GF-D8 (cell line): ENCODE results near the gene EEF2K.
"Not testable (repeated sequence)": the region's sequence is repeated elsewhere in the genome, so short reads cannot be mapped to it uniquely, and the experiment has no call there.

Experiments used
- DNase-seq: peaks from one replicate; lab custom pipeline; 2025; lab: John Stamatoyannopoulos, UW

EEF2K gene

DNA sequence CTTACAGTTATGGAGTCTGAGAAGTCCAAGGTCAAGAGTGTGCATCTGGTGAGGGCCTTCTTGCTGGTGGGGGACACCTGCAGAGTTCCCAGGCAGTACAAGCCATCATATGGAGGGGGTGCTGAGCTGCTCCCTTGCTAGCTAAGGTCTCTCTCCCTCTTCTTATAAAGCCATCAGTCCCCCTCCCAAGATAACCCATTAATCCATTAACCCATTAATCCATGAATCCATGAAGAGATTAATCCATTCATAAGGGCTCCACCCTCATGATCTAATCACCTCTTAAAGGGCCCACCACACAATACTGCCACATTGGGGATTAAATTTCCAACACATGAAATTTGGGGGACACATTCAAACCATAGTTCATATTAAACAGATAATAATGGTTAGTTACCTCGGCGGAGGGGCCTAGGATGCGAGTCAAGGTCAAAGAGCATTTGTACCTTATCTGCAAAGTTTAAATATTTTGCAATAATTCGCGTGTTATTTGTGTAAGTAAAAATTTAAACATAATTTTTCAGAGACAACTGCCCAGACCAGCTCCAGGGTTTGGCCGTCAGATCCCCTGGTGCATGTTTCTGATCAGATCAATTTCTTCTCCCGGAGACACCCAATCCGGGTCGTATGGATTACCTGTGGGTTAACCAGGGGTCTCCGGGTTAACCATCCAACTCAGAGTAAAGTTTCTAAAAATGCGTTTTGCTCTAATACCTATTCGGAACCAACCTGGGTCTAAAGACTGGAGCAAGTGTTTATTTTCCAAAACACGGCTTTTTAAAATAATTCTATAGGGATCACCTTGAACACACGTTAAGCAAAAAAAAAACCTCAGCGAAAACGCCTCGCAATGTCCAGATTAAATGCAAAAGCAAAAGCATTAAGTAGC, 90.4 kb downstream of the EEF2K start:
- DNase-seq, result no peak

DNA sequence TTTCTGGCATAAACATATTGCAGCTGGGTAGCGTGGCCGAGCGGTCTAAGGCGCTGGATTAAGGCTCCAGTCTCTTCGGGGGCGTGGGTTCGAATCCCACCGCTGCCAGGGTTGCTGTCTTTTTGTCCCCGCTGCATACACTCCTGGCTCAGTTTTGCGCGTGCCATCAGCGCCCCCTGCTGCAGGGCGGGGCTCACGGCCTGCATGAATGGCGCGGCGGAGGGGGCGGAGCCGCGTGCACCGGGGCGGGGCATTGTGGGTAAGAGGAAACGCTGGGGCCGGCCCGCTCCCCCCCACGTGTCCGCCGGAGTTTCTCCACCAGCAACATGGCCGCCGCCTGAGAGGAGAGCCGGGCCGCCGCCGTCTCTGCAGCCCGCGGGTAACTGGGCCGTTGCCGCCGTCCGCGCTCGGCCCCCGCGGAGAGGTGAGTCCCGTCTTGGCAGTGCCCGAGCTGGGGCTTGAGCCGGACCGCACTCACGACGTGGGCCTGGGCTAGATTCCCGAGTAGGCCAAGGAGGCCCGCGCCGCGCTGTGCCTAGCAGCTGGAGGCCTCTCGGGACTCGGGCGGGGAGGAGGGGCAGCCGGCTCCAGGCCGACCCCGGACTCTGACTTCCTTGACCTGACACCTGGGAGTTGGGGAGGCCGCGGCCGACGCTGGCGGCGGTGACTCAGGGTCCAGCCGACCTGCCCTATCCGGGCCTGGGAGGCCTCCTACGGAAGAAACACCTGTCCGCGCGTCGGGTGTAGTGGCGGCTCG, 91.2 kb downstream of the EEF2K start, which contains the start of gene POLR3E:
Gene POLR3E (plus strand): TSS at position 296 of the 757 bp plus-strand sequence. CDS start 5,560 bp downstream, outside the sequence.
- DNase-seq, result peak; percentile 90

DNA sequence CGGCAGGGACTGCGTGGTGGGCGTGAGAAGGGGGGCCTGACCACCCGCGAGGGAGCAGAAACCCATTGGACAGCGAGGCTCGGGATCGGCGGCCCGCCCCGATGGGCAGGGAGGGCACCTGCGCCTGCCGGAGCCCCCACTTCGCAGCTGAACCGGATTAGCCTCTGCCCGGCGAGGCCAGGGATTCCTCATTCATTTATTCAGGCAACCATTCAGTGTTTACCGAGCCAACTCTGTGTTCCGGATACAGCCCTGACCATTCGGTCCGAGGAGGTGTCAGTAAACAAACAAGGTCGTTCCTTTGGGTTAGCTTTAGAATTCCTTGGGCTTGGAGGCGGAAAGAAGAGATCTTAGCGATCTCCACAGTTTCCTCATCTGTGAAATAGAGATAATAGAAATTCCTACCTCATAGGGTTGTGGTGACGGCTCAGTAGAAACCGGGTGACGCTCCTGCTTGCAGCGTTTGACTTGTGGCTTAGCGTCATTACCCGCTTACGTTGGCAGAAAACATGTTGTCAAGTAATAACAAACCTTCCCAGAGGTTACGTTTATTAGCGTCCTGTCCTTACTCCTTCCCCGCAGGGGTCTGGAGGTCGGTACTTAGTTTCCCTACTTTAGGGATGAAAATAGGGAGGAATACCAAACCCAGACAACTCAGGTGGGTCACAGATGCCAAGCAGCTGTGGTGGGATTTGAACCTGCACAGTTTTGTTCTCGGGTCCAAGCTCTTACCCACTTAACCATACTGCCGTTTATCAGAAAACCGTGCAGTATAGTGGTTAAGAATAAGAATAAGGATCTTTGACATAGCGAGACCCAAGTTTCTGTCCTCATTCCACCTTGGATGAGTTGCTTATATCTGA, 92.0 kb downstream of the EEF2K start:
- peak; percentile 81 for DNase-seq

DNA sequence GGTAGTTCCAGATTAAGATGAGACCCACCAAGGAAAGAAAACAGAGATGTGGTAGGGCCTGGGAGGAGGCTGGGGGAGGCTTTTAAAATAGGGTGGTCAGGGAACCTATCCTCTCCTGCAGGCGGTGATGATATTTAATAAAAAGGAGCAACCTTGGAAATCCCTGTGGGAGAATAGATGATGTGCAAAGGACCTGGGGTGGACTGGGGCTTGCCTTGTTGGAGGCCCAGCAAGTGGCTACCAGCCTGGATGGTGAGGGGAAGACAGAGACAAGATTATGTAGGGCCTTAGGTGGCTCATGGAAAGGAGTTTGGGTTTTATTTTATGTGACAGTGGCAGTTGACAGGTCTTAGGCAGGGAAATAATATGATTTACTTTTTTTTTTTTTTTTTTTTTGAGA, 93.0 kb downstream of the EEF2K start:
- no peak for DNase-seq

DNA sequence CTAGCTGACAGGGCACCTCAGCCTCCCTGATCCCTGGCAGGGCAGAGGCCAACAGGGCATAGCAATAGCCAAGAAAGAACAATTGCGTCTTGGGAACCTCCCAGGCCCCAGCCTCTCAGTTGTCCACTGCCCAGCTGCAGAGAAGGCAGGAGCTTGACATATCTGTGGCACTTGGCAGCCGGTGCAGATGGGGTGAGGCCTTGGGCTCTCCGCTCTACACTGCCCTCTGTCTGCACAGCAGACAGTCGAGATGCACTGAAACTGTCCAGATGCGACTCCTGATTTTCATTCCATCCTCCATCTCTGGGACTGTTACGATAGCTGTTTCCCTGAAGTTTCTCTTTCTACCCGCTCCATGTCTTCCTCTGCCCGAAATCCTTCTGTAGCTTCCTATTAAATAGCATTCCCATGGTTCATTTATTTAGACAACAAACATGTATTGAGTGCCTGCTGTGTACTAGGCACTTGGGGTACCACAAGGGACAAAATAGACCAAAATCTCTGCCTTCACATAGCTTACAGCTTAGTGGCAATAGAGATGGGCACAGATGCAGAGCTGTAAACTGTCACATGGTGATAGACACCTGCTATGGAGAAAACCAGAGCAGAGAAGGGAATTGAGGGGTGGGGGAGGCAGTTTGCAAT, 94.5 kb downstream of the EEF2K start:
- DNase-seq, result no peak

DNA sequence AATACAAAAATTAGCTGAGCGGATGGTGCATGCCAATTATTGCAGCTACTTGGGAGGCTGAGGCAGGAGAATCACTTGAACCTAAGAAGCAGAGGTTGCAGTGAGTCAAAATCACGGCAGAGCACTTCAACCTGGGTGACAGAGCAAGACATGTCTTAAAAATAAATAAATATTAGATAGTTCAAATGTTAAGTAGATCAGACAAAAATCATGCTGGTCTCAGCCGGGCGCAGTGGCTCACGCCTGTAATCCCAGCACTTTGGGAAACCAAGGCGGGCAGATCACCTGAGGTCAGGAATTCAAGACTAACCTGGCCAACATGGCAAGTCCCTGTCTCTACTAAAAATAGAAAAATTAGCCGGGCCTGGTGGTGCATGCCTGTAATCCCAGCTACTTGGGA, 95.3 kb downstream of the EEF2K start:
- DNase-seq, result not testable (repeated sequence)

DNA sequence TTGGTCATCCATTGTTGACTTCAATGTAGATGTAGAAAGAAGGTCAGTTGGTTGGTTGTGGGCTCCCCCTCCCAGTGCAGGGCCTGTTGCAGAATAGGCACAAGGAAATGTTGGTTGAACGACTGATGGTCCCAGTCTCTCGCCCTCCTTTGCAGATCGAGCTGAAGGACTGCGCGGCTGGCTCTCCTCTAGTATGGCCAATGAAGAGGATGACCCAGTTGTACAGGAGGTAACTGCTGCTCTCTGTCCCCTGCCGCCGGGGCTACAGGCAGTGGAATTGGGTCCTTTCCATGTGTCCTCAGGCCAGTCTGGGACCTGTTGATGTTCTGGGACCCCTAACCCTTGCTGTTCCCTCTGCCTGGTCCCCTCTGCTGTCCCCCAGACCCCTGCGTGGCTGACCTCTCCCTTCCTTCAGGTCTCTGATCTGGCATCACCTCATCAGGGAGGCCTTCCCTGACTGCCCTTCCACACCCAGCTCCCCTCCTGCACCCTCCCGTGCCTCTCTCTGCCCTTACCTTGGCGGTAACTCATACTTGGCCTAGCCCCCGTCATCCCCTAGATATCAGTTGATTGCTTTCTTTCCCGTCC, 96.8 kb downstream of the EEF2K start:
- no peak for DNase-seq

DNA sequence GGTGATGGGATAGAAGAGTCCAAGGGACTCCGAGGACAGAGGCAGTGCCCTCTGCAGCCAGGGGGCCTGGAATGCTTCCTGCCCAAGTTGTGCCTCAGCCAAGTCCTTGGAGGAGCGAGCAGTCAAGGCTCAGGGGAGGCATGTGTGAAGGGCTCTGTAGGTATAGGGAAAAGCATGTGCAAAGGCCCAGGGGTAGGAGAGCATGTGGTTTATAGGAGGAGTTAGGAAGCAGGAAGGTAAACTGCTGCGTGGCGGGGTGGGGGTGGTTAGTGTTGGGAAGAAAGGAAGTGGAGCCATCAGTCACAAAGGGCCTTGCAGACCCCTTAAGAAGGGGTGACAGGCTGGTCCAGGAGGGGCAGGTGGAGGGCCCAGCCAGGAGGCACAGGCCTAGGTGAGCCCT, 98.3 kb downstream of the EEF2K start:
- DNase-seq, result no peak

DNA sequence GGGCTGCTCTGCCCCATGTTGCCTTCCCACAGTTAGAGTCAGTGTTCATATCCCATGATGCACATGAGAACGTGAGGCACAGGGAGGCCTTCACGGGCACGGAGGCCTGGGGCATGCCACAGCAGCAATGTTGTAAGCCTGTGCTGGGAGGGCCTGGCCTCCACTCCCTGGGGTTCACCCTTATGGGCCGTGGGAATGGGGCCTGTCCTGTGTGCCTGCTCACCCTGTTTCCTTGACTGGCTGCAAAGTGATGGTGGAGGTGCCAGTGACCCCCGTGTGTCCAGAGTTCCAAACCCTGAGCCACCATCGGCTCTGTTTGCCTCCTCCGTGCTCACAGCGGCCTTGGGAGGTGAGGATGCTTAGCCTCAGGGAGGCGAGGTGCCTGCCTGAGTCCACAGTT, 100.7 kb downstream of the EEF2K start:
- DNase-seq, result no peak

DNA sequence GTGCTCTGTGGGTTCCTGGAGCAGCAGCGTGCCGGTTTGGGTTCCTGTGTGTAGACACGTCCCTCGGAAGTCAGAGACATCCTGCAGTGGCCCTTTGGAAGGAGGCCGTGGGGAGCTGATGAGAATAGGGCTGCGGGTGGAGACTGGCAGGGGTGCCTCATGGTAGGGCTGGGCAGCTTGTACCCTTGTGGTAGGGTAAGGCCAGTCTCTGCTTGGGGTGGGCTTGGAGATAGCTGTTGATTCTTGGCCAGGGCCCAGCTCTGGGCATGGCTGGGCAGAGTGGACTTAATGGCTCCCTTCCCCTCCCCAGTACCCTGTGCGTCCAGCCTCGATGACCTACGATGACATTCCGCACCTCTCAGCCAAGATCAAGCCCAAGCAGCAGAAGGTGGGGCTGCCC, 101.8 kb downstream of the EEF2K start:
- no peak for DNase-seq

DNA sequence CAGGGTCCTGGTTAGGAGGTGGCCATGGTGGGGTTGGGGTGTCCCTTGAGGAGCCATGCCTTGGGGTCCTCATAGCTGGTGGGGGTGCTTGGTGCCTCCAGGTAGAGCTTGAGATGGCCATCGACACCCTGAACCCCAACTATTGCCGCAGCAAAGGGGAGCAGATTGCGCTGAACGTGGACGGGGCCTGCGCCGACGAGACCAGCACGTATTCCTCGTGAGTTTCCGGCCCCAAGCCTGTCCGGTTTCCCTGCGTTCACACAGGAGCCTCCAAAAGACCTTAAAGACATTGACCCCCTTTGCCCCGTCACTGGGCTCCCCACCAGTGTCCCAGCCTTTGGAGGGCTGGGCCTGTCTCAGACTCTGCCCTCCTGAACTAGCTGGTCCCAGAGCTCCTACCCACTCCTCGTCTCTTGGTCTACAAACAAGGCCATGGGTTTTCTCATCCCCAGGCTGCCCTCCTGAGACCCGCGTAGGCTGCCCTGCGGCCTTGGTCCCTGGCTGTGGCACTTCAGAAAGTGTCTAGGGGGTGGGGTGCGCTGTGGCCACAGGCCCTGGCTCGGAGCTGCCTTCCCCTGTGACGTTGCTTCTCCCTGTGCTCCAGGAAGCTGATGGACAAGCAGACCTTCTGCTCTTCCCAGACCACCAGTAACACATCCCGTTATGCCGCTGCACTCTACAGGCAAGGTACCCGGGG, 102.9 kb downstream of the EEF2K start:
- DNase-seq, result no peak

DNA sequence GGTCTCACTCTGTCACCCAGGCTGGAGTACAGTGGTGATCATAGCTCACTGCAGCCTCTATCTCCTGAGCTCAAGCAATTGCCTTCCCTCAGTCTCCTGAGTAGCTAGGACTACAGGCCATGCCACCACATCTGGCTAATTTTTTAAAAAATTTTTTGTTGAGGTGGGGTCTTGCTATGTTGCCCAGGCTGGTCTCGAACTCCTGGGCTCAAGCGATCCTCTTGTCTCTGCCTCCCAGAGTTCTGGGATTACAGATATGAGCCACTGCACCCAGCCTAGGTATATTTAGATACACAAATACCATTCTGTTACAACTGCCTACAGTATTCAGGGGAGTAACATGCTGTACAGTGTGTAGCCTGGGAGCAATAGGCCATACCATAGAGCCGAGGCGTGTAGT, 105.4 kb downstream of the EEF2K start:
- DNase-seq, result no peak

DNA sequence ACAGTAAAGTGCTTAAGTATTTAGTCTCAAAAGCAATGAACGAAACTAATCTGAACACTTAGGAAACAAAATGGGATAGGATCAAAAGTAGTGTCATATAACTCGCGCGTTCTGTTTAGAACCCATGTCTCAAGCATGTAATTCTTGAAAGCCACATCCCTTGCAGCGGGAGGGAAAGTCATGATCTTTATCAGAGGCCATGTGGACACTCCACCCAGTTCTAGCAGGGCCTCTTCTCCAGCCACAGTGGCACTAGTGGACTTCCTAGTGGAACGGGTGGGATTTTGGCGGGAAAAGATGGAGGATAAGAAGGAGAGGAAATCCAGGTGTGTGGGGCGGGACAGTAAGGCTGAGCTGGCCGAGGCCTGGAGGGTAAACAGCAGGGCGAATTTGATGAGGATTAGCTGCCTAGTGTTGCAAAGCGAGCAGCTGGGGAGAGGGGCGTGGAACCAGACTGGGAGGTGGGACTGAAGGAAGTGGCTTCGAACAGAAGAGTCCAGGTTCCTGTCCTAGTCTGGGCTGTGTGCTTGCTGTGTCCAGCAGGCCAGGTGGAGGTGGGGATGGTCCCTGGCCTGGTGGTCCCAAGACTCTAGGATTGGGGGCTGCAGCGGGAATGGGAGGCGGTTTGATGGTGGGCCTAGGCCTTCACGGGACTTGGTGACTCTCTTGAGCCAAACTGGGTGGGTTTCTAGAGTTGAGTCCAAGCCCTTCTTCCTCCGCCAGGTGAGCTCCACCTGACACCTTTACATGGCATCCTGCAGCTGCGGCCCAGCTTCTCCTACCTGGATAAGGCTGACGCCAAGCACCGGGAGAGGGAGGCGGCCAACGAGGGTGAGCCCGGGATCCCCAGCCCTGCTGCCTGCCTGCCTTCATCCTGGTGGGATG, 107.1 kb downstream of the EEF2K start:
- no peak for DNase-seq

DNA sequence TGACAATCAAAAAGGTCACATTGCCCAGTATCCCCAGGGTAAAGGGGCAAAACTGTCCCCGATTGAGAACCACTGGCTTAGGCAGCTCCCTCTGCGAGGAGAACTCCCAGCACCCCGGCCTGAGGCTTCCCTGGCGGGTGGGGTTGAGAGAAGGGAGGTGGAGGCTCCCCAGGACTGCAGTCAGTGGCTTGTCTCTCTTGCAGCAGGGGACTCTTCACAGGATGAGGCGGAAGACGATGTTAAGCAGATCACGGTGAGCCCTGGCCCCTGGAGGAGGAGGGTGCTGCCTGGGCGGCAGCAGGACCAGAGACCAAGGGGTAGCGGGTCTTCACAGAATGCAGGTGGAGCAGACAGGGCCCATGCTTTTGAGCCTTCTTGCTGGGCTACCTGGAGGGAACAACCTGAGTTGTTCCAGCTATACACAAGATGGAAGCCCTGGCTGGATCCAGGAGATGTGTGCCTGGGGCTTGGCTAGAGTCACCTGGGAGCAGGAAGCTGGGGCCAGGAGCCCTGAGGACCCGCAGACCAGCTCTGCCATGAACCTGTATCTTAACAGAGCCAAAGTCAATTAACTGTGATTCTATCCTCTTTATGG, 107.9 kb downstream of the EEF2K start:
- DNase-seq, result no peak

DNA sequence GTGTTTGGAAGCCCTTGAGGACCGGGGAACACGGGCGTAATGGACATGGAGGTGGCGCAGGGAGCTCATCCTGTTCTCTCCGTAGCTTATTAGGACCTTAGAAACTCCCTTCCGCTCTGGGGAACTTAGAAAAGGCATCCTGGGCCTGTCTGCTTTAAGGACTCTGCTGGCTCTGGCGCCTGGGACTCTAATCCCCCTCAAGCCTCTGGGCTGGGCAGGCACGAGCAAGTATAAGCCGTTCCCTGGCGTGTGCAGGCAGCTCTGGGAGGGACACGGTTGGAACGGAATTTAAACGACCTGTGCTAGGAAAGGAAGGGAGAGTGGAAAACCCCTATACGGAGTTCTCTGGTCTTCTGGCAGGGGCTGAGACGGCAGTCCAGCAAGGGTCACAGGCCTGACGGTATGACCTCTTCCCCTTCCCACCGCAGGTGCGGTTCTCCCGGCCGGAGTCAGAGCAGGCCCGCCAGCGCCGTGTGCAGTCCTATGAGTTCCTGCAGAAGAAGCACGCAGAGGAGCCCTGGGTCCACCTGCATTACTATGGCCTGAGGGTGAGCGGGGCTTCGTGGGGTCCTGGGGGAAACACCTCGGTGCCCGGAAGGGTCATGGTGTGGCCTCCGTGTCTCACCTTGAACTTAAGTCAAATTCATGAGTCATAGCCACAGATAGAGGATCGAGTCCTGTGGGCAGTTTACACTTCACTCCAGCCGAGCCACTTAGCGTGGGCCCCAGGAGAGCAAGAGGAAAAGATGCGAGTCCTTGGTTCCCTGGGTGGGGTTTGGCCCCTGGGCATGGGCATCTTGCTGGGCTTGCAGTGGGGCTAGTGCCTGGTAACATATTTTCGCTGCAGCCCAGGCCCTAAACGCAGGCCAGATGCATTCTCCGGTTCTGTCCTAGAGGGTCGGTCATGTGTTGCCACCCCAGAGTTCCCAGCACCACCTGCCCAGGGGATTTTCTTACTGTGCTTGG, 108.9 kb downstream of the EEF2K start:
- no peak for DNase-seq

DNA sequence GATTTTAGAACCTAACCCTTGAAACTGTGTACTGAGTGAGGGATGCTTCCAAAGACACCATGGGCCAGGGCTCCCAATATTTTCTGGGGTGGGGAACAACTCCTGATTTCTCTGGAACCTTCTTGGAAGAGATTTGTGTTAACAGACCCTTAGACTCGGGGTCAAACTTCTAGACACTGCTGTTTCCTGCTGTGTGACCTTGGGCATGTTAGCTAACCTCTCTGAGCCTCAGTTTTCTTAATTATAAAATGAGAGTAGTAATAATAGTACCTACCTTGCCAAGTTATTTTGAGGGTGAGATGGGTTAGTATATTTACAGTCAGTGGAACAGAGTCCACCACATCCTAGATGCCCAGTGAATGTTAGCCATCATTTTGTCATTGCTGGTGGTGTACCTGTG, 109.9 kb downstream of the EEF2K start:
- DNase-seq, result no peak

DNA sequence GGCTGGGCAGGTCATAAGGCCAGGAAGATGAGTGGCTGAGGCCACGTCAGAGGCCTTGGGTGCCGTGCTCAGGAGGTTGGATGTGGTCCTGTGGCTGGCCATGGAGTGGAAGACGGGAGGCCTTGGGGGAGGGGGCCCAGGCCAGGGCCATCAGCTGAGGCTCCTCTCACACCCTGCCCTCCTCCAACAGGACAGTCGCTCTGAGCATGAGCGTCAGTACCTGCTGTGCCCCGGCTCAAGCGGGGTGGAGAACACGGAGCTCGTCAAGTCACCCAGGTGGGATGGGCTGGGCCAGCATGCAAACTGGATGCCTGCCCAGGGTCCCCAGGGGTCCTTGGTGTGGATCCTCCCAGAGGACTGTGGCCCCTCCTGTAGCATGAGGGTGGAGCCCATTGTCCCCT, 110.3 kb downstream of the EEF2K start:
- DNase-seq, result no peak

DNA sequence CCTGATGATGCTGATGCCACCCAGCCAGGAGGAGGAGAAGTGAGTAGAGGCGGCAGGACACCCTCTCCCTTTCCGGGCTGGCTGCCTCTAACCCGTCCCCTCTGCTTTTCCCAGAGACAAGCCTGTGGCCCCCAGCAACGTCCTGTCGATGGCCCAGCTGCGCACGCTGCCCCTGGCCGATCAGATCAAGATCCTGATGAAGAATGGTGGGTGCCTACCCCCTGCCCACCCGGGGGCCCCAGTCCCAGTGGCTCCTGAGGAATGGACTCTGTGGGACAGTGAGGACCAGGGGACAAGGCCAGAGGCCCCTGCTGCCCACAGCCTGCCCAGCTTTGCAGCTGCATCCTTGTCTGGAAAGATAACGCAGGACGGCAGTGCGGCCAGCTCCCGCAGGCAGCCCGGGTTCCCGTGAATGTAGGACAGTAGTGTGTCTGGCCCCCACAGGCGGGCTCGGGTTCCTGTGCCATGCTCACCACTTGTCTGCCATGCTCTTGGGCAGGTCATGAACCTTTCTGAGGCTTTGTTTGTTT, 111.0 kb downstream of the EEF2K start:
- no peak for DNase-seq
